HG02973 (cell line): ENCODE data around the gene MAGEA2.
"Not testable (repeated sequence)": the region's sequence is repeated elsewhere in the genome, so short reads cannot be mapped to it uniquely, and the experiment has no call there.

Source experiments
- ATAC-seq: cut with Tn5 transposase; IDR thresholded peaks from one replicate; pipeline ENCODE4 v1.9.1; 2021; ENCODE audit warnings: moderate library complexity; ENCODE audit not compliant: unreplicated experiment

The MAGEA2 gene

DNA sequence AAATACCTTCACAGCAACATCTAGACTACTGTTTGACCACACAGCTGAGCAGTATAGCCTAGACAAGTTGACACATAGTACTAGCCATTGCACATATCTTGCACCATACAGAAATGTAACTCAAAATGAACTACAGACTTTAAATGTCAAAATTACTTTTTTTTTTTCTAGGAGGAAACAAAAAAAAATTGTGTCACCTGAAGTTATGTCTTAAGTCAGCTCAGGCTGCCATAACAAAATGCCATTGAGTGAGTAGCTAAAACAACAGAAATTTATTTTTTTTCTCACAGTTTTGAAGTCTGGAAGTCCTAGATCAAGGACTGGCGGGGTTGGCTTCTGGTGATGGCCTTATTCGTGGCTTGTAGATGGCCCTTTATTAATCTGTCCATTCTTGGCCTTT lies 44.5 kb downstream of the MAGEA2 start, which contains the start of gene CSAG2:
Gene CSAG2, minus strand, starts transcription at position 101 of the 400 bp plus-strand sequence. CDS start 161 bp downstream, outside the sequence.
- ATAC-seq: not testable (repeated sequence)

DNA sequence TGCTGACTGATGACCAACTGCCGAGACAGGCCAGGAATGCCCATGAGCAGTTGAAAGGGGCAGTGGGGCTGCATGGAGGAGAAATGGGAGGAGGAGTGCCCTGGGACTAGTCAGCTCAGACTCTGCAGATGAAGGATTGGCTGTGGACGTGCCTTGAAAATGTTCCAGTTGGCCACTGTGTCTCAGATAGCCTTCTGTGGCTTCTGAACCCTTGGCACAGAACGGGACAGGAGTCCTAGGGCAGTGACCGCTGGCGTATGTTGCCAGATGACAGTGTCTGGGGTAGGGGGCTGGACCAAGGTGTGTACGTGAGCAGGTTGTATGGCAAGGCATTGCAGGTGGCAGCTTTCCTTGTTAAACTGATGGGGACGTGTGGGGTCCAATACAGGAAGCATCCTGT lies 47.1 kb downstream of the MAGEA2 start:
- ATAC-seq: not testable (repeated sequence)

DNA sequence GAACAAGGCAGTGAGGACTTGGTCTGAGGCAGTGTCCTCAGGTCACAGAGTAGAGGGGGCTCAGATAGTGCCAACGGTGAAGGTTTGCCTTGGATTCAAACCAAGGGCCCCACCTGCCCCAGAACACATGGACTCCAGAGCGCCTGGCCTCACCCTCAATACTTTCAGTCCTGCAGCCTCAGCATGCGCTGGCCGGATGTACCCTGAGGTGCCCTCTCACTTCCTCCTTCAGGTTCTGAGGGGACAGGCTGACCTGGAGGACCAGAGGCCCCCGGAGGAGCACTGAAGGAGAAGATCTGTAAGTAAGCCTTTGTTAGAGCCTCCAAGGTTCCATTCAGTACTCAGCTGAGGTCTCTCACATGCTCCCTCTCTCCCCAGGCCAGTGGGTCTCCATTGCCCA lies 53.3 kb downstream of the MAGEA2 start:
- not testable (repeated sequence) for ATAC-seq
